Mucosa of gallbladder (tissue), 1 donor: ENCODE results near the gene WEE1. TPM values are rescaled to one million over a fixed set of nuclear protein-coding genes. Genes with fewer than 3 reads are reported as not detected.
A peak's percentile ranks its signal among the peaks of the same experiment; 100 is the strongest.

Source experiments
- DNase-seq: peaks from one replicate; pipeline ENCODE4 v3.0.0-alpha.2; 2020; ENCODE audit warnings: low spot score
- total RNA-seq: library from RNA; stranded (reverse); gene quantifications from one replicate; pipeline ENCODE4 v1.2.1, GENCODE V29; 2021
- donor health status: DM: no; HTN: no; CAD: no.

The WEE1 gene
- total RNA-seq, 1 donor from 2014 or later, result 108 TPM

- no peak for DNase-seq
Measured at GRCh38 chr11:9566561-9567063, 6.9 kb upstream of the WEE1 start.

GRCh38 chr11:9567401-9567800 lies 6.1 kb upstream of the WEE1 start:
- DNase-seq, result no peak

- no peak for DNase-seq
Measured at GRCh38 chr11:9568161-9568853, 5.2 kb upstream of the WEE1 start.

DNA sequence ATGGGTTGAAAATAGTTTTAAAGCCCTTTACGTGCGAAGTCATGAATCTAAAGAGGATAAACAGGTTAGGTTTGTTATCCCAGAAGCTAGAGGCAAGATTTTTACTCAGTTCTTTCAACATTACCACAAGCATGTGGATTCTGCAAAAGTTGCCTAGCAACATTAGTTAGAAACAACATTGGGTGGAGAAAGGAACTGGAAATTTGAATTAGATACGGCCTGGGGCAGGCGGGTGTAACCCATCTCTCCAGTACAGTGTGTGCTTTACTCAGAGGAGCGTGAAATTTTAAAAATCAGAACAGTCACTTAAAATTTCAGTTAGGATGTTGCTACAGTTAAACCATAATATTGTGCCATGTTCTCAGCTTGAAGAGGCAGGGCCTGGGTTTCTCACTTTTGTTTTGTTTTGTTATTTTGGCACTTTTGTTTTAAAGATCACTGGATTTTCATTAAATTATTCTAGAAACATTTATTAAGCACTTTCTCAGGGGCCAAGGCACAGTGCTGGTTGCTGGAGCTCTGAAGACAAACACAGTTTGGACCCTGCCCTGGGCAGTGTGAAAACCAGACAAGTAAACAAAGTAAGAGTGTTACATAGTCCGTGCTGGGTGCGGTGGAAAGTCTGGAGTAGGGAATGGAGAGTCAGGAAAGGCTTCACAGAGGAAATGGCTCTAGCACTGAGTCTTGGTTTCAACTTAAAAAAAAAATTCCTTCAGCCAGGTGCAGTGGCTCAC lies 4.4 kb upstream of the WEE1 start:
- DNase-seq, result peak; percentile 83

GRCh38 chr11:9569588-9570164 lies 3.8 kb upstream of the WEE1 start:
- DNase-seq, result no peak

GRCh38 chr11:9570313-9571025 lies 3.0 kb upstream of the WEE1 start:
- no peak for DNase-seq

DNA sequence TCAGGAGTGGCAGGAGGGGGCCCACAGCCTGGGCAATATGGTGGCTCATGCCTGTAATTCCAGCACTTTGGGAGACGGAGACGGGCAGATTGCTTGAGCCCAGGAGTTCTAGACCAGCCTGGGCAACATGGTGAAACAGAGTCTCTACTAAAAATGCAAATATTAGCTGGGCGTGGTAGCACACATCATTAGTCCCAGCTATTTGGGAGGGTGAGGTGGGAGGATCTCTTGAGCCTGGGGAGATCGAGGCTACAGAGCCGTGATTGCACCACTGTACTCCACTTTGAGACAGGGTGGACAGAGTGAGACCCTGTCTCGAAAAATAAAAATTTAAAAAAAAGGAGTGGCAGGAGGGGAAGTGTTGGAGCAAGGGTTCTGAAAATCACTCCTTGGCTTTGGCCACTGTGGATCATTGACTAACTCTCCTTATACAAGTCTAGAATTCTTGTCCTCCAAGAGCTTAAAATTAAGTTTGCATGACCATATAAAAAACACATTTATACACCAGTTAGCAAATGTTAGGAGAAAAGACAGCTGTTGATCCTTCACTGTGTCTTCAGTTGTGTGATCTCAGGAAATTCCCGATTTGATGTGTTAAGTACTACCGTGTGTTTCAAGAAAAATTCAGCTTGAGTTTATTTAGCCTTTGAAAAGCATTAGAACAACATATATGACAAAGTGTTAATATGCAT lies 2.3 kb upstream of the WEE1 start:
- no peak for DNase-seq

DNA sequence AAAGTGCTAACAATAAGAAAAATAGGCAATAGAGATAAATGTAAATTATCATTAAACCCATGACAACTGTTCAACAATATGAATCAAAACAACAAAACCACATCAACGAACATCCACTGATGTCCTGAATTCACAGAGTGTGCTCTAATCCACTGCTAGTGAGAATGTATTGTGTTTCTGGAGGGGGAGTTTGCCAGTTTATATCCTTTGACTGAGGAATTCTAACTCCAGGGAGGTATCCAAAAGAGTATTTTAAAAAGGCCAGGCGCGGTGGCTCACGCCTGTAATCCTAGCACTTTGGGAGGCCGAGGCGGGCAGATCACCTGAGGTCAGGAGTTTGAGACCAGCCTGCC lies 1.7 kb upstream of the WEE1 start:
- no peak for DNase-seq

DNA sequence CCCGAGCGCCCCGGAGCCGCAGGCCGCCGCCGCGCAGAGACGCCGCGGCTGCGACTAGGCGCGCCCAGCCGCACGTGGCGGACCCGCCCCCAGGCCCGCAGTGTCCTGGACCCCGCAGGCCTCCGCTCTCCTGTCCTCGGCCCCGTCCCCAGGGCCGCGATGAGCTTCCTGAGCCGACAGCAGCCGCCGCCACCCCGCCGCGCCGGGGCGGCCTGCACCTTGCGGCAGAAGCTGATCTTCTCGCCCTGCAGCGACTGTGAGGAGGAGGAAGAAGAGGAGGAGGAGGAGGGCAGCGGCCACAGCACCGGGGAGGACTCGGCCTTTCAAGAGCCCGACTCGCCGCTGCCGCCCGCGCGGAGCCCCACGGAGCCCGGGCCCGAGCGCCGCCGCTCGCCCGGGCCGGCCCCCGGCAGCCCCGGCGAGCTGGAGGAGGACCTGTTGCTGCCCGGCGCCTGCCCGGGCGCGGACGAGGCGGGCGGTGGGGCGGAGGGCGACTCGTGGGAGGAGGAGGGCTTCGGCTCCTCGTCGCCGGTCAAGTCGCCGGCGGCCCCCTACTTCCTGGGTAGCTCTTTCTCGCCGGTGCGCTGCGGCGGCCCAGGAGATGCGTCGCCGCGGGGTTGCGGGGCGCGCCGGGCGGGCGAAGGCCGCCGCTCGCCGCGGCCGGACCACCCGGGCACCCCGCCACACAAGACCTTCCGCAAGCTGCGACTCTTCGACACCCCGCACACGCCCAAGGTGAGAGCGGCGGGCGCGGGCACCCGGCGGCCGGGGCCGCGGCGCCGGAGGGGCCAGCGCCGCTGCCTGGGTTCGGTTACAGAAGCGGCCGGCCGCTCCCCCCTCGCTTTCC lies 528 bp downstream of the WEE1 start:
- no peak for DNase-seq

GRCh38 chr11:9574622-9575259 lies 1.3 kb downstream of the WEE1 start:
- no peak for DNase-seq

GRCh38 chr11:9575260-9576240 lies 2.1 kb downstream of the WEE1 start:
- peak; percentile 73 for DNase-seq

DNA sequence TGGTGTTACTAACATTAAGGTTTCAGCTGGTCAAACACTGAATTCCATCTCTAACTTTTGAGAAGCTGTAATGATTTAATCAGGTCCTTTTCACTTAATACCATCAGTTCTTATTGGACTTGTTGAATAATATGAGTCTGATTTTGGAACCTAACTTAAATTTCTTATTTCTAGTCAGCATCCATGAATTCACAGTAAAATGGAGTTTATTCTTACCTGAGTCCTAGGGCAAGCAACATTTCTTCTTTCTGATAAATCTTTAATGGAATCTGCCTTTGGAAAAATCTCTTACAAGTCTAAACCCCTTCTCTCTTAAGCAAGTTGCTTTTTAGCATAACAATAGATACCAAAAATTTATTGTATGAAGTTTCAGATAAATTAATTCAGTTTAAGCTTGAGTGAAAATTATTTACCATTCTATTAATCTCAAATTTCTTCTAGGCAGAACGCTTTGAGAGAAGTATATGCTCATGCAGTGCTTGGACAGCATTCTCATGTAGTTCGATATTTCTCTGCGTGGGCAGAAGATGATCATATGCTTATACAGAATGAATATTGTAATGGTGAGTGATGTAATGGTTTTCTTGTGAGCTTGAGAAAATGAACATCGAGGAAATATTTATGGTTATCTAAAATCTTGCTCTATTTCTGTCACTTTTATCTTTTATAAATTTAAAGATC lies 3.4 kb downstream of the WEE1 start:
- no peak for DNase-seq

GRCh38 chr11:9577556-9577955 lies 4.1 kb downstream of the WEE1 start:
- no peak for DNase-seq

GRCh38 chr11:9580894-9581293 lies 7.4 kb downstream of the WEE1 start:
- no peak for DNase-seq

DNA sequence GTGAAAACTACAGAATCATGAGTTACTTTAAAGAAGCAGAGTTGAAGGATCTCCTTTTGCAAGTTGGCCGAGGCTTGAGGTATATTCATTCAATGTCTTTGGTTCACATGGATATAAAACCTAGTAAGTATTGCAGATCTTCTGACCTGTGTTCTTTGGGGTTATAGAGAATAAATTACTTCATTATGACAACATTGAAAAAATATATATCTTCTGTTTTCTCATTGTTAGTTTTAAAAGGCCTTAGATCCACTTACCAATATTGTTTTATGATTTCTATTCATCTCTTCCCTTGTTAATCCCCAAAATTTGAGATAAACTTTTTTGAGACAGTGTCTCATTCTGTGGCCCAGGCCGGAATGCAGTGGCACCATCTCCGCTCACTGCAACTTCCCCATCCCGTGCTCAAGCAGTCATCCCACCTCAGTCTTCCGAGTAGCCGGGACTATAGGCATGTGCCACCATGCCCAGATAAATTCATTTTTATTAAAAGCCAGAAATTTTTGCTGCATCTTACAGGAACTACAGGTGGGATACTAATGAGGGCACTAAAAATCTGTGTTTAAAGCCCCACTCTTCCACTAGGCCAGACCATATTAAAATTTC lies 8.2 kb downstream of the WEE1 start:
- DNase-seq, result no peak

DNA sequence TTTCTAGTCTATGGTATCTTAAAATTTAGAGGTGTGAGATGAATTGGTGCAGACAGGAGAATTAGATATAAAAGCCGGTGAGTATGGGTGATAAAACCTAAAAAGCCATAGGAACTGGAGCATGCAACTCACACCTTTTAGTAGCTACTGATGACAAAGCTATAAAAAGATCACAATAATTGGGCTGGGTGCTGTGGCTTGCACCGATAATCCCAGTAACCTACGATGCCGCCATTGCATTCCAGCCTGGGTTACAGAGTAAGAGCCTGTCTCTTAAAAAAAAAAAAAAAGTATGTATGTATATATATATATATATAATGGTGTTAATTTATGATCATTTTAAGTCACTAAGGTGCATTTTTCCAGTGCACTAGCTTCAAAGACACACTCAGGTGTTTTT lies 17.2 kb downstream of the WEE1 start:
- DNase-seq, result no peak

DNA sequence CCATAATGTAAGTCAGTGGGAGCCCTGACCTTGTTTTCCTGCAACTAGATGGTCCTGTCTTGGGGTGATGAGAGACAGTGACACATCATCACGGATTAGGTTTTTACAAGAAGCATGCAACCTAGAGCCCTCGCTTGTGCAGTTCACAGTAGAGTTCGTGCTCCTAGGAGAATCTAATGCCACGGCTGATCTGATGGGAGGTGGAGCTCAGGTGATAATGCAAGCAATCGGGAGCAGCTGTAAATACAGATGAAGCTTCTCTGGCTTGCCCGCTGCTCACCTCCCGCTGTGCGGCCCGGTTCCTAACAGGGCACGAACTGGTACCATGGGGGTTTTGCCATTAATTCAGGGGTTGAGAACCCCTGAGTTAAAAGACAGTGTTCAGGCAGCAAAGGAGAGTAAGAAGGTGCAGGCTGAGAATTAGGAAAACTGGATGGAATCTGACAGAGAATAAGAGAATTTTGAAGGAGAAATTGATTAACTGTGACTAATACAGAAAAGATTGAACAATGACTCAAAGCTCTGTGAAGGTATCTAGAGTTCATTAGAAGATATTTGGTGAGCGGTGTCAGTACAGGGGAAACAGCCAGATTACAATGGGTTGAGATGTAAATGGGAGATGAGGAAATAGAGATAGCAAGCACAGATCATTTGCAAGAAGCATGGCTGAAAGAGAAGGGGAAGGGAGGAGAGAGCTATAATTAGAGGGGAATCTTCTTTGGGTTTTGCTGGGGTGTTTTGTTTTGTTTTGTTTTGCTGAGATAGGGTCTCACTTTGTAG lies 21.0 kb downstream of the WEE1 start:
- no peak for DNase-seq
